GM23338 (cell line): ENCODE measurements around the gene SLC22A14. TPM values are rescaled to one million over a fixed set of nuclear protein-coding genes. Genes with fewer than 3 reads are reported as not detected.

ENCODE experiments used
- ATAC-seq: fragments of 200-7000 bp; cut with Tn5 transposase; 3 replicates; pipeline ENCODE4 v1.9.1; 2020
- DNase-seq: peaks from one replicate; pipeline ENCODE4 v3.0.0-alpha.2; 2015; ENCODE audit warnings: low spot score
- H2AFZ ChIP-seq: fragments of 200-600 bp; sonication (generic); 2 replicates; pipeline ENCODE4 v1.8.0; 2016; ENCODE audit warnings: antibody characterized with exemption, mild to moderate bottlenecking, moderate library complexity
- H3F3A ChIP-seq: fragments of 200-600 bp; sonication (generic); replicated peaks from 2 replicates; pipeline ENCODE4 v1.8.0; 2017; ENCODE audit warnings: antibody characterized with exemption, mixed run types, low read depth
- H3K27ac ChIP-seq: fragments of 200-600 bp; sonication (generic); 2 replicates; pipeline ENCODE4 v1.6.1; 2016; ENCODE audit warnings: low read depth
- H3K27me3 ChIP-seq: fragments of 200-600 bp; sonication (generic); 2 replicates; pipeline ENCODE4 v1.8.0; 2016; ENCODE audit warnings: mild to moderate bottlenecking, mixed run types, moderate library complexity; ENCODE audit not compliant: insufficient read depth
- H3K36me3 ChIP-seq: fragments of 200-600 bp; sonication (generic); 2 replicates; pipeline ENCODE4 v1.8.0; 2016; ENCODE audit warnings: mild to moderate bottlenecking; ENCODE audit not compliant: insufficient read depth
- H3K4me1 ChIP-seq: fragments of 200-600 bp; sonication (generic); 2 replicates; pipeline ENCODE4 v1.8.0; 2016; ENCODE audit warnings: mild to moderate bottlenecking, moderate library complexity; ENCODE audit not compliant: insufficient read depth
- H3K4me2 ChIP-seq: fragments of 200-600 bp; sonication (generic); 2 replicates; pipeline ENCODE4 v1.7.1; 2017; ENCODE audit warnings: mixed run types
- H3K4me3 ChIP-seq: fragments of 200-600 bp; sonication (generic); 2 replicates; pipeline ENCODE4 v1.6.1; 2016; ENCODE audit warnings: mixed run types
- H3K79me2 ChIP-seq: fragments of 200-600 bp; sonication (generic); replicated peaks from 2 replicates; pipeline ENCODE4 v1.8.0; 2017; ENCODE audit warnings: mild to moderate bottlenecking; ENCODE audit not compliant: insufficient read depth
- H3K9me2 ChIP-seq: fragments of 200-600 bp; sonication (generic); 2 replicates; pipeline ENCODE4 v1.8.0; 2017; ENCODE audit not compliant: insufficient read depth
- H4K20me1 ChIP-seq: fragments of 200-600 bp; sonication (generic); replicated peaks from 2 replicates; pipeline ENCODE4 v1.8.0; 2017; ENCODE audit warnings: mild to moderate bottlenecking; ENCODE audit not compliant: insufficient read depth
- H3K27ac Mint-ChIP-seq: 2 replicates; pipeline ENCODE4 v1.8.0; 2020; ENCODE audit warnings: inconsistent platforms, mild to moderate bottlenecking, moderate library complexity, mixed read lengths
- H3K27me3 Mint-ChIP-seq: 3 replicates; pipeline ENCODE4 v1.8.0; 2022; ENCODE audit warnings: low read depth, mild to moderate bottlenecking, moderate library complexity, mixed read lengths, inconsistent platforms; ENCODE audit not compliant: insufficient read depth, poor library complexity
- H3K36me3 Mint-ChIP-seq: 3 replicates; pipeline ENCODE4 v1.8.0; 2021; ENCODE audit warnings: low read depth, mild to moderate bottlenecking, inconsistent platforms, moderate library complexity, mixed read lengths
- H3K4me1 Mint-ChIP-seq: 3 replicates; pipeline ENCODE4 v1.8.0; 2020; ENCODE audit warnings: mild to moderate bottlenecking, inconsistent platforms, mixed read lengths
- H3K4me3 Mint-ChIP-seq: 3 replicates; pipeline ENCODE4 v1.8.0; 2021; ENCODE audit warnings: moderate library complexity, mild to moderate bottlenecking, inconsistent platforms, mixed read lengths
- H3K9me3 Mint-ChIP-seq: 3 replicates; pipeline ENCODE4 v1.8.0; 2020; ENCODE audit warnings: moderate library complexity, mild to moderate bottlenecking, inconsistent platforms, mixed read lengths
- CREB1 ChIP-seq: fragments of 250-450 bp; sonication (Bioruptor Pico); IDR thresholded peaks from 2 replicates; pipeline ENCODE4 v1.5.0; 2020; ENCODE audit warnings: low read depth, mild to moderate bottlenecking, moderate library complexity
- EZH2 ChIP-seq: fragments of 200-600 bp; sonication (generic); IDR thresholded peaks from one replicate; pipeline ENCODE4 v1.8.0; 2017; ENCODE audit warnings: antibody characterized with exemption, mild to moderate bottlenecking, low read depth; ENCODE audit not compliant: unreplicated experiment
- EZH2phosphoT487 ChIP-seq: fragments of 200-600 bp; sonication (generic); IDR thresholded peaks from one replicate; pipeline ENCODE4 v1.8.1; 2018; ENCODE audit warnings: antibody characterized with exemption; ENCODE audit not compliant: unreplicated experiment
- JUNB ChIP-seq: IDR thresholded peaks from one replicate; pipeline ENCODE4 v1.6.1; 2016; ENCODE audit warnings: antibody characterized with exemption; ENCODE audit not compliant: unreplicated experiment
- NANOG ChIP-seq: IDR thresholded peaks from 2 replicates; pipeline ENCODE4 v1.6.1; 2016; ENCODE audit warnings: antibody characterized with exemption, borderline replicate concordance
- POLR2AphosphoS5 ChIP-seq: IDR thresholded peaks from 2 replicates; pipeline ENCODE4 v1.6.1; 2016; ENCODE audit warnings: antibody characterized with exemption, low read depth
- STAT1 ChIP-seq: IDR thresholded peaks from one replicate; pipeline ENCODE4 v1.6.1; 2016; ENCODE audit warnings: antibody characterized with exemption; ENCODE audit not compliant: unreplicated experiment
- ZNF331 ChIP-seq: fragments of 250-450 bp; sonication (Bioruptor Pico); IDR thresholded peaks from 2 replicates; pipeline ENCODE4 v1.5.0; 2020; ENCODE audit warnings: low read depth, mild to moderate bottlenecking, moderate library complexity
- ZNF462 ChIP-seq: fragments of 250-450 bp; sonication (Bioruptor Pico); IDR thresholded peaks from 2 replicates; pipeline ENCODE4 v1.5.0; 2020; ENCODE audit warnings: mild to moderate bottlenecking, moderate library complexity
- polyA plus RNA-seq: library from polyadenylated mRNA; unstranded; fragments of >200 nt; fragmentation: Nextera tagmentation; extraction: Ambion mirVana; gene quantifications from 2 replicates; pipeline ENCODE4 v1.2.1, GENCODE V29; 2016
- total RNA-seq: library from RNA; depleted of rRNA; stranded (reverse); fragments of >200 nt; shearing (Covaris generic); gene quantifications from 2 replicates; pipeline ENCODE4 v1.2.3, GENCODE V29; 2014
- TF ChIP-seq, protein P1 (sequence below): IDR thresholded peaks from one replicate; pipeline ENCODE4 v1.6.1; 2018; ENCODE audit warnings: antibody characterized with exemption; ENCODE audit not compliant: unreplicated experiment
- TF ChIP-seq, protein P2 (sequence below): IDR thresholded peaks from 2 replicates; pipeline ENCODE4 v1.6.1; 2016; ENCODE audit warnings: antibody characterized with exemption

SLC22A14 gene
- total and polyA plus RNA-seq, 2 experiments from 2014 or later = not detected

- TF ChIP-seq, protein P1, sequence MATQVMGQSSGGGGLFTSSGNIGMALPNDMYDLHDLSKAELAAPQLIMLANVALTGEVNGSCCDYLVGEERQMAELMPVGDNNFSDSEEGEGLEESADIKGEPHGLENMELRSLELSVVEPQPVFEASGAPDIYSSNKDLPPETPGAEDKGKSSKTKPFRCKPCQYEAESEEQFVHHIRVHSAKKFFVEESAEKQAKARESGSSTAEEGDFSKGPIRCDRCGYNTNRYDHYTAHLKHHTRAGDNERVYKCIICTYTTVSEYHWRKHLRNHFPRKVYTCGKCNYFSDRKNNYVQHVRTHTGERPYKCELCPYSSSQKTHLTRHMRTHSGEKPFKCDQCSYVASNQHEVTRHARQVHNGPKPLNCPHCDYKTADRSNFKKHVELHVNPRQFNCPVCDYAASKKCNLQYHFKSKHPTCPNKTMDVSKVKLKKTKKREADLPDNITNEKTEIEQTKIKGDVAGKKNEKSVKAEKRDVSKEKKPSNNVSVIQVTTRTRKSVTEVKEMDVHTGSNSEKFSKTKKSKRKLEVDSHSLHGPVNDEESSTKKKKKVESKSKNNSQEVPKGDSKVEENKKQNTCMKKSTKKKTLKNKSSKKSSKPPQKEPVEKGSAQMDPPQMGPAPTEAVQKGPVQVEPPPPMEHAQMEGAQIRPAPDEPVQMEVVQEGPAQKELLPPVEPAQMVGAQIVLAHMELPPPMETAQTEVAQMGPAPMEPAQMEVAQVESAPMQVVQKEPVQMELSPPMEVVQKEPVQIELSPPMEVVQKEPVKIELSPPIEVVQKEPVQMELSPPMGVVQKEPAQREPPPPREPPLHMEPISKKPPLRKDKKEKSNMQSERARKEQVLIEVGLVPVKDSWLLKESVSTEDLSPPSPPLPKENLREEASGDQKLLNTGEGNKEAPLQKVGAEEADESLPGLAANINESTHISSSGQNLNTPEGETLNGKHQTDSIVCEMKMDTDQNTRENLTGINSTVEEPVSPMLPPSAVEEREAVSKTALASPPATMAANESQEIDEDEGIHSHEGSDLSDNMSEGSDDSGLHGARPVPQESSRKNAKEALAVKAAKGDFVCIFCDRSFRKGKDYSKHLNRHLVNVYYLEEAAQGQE = no peak
These were observed 29.8 kb downstream of the SLC22A14 start (continued) for GRCh38 chr3:38311941-38312340.

DNA sequence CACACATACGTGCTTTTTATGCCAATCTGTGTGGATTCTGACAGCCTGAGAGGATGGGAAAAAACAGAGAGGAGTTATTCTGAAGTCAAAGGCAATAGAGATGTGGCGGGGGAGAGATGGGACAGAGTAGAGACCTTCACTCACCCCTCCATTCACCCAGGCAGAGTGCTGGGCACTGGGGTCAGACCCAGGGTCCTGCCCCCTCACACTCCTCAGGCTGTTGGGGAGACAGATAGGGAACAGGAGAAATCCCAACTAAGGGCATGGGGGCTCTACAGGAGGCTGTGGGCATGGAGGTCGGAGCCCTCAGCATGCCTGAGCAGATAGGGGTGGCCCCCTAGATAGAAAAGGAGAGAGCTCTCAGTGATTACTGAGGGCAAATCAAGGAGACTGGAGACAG, 30.3 kb downstream of the SLC22A14 start:
- no peak overlapping the region for H3K4me2 ChIP-seq
- Mint-ChIP-seq H3K36me3 (no peaks in the 10 kb centered on the region; the same call in 2 of the 3 replicates), H3K4me1 (peaks cover 9% of the 10 kb centered on the region; the same call in 2 of the 3 replicates), H3K9me3 (no peaks in the 10 kb centered on the region; the same call in 2 of the 3 replicates), H3K27me3 (peaks cover 10% of the 10 kb centered on the region), H3K4me3 (no peak overlapping the region), H3K27ac (no peak overlapping the region; the same call in 1 of the 2 replicates)
- DNase-seq (no peak), ATAC-seq (no peak)
- H3F3A ChIP-seq = no peaks in the 10 kb centered on the region
- no peak overlapping the region for H3K4me3 ChIP-seq
- H3K27me3 ChIP-seq = no peaks in the 10 kb centered on the region
- no peak overlapping the region for H3K27ac ChIP-seq
- H3K9me2 ChIP-seq = no peaks in the 10 kb centered on the region
- H3K4me1 ChIP-seq = no peaks in the 10 kb centered on the region
- H3K36me3 ChIP-seq = no peaks in the 10 kb centered on the region
- H2AFZ ChIP-seq = no peak overlapping the region
- H4K20me1 ChIP-seq = no peaks in the 10 kb centered on the region; the same call in 1 of the 2 replicates
- no peaks in the 10 kb centered on the region for H3K79me2 ChIP-seq
- no peak for TF ChIP-seq ZNF462 (CRISPR knock-in tag)
- no peak for TF ChIP-seq POLR2AphosphoS5
- TF ChIP-seq JUNB = no peak
- TF ChIP-seq ZNF331 (CRISPR knock-in tag) = no peak
- TF ChIP-seq NANOG = no peak
- no peak for TF ChIP-seq EZH2
- TF ChIP-seq STAT1 = no peak
- no peak for TF ChIP-seq CREB1 (CRISPR knock-in tag)
- TF ChIP-seq, protein P2, sequence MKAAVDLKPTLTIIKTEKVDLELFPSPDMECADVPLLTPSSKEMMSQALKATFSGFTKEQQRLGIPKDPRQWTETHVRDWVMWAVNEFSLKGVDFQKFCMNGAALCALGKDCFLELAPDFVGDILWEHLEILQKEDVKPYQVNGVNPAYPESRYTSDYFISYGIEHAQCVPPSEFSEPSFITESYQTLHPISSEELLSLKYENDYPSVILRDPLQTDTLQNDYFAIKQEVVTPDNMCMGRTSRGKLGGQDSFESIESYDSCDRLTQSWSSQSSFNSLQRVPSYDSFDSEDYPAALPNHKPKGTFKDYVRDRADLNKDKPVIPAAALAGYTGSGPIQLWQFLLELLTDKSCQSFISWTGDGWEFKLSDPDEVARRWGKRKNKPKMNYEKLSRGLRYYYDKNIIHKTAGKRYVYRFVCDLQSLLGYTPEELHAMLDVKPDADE = no peak
- TF ChIP-seq, protein P1 = no peak
- TF ChIP-seq EZH2phosphoT487 = no peak
